GM13976 (cell line): ENCODE data around the gene CACTIN.
"Not testable (repeated sequence)": the region's sequence is repeated elsewhere in the genome, so short reads cannot be mapped to it uniquely, and the experiment has no call there.

Experiments
- DNase-seq: peaks from one replicate; pipeline ENCODE4 v3.0.0; 2012; ENCODE audit warnings: low spot score
- CTCF ChIP-seq: IDR thresholded peaks from 2 replicates; pipeline ENCODE4 v1.5.1; 2012; ENCODE audit warnings: borderline replicate concordance, mild to moderate bottlenecking; ENCODE audit not compliant: insufficient read depth; ENCODE audit errors: extremely low read depth, missing control alignments, control extremely low read depth
- in situ Hi-C: fragments of 300-500 bp; cut with MboI; formaldehyde crosslinking; loops from one replicate; pipeline ENCODE4 v1.12.0; 2022; ENCODE audit warnings: low sequenced_read_pairs, mixed read lengths, inconsistent platforms; ENCODE audit not compliant: unreplicated experiment

The CACTIN gene

GRCh38 chr19:3572855-3573161 lies 53.8 kb downstream of the CACTIN start, which contains the start of gene HMG20B:
TSS of gene HMG20B (plus strand) at chr19:3572944. CDS start at chr19:3573310, 366 bp downstream.
- in situ Hi-C loops = no loop called here
- no peak for TF ChIP-seq CTCF
- DNase-seq = no peak

- no peak for TF ChIP-seq CTCF
- in situ Hi-C loops = no loop called here
- DNase-seq = peak; percentile 99
These were observed 54.3 kb downstream of the CACTIN start for GRCh38 chr19:3572132-3572854.

GRCh38 chr19:3570606-3571011 lies 56.0 kb downstream of the CACTIN start:
- in situ Hi-C loops = no loop called here
- no peak for DNase-seq
- TF ChIP-seq CTCF = no peak

- in situ Hi-C loops, DNase-seq: not testable (repeated sequence)
These were observed 56.5 kb downstream of the CACTIN start for GRCh38 chr19:3570042-3570441.

- no peak for TF ChIP-seq CTCF
- in situ Hi-C loops = no loop called here
- DNase-seq = no peak
These were observed 61.5 kb downstream of the CACTIN start for GRCh38 chr19:3565139-3565538.

GRCh38 chr19:3563709-3564524 lies 62.7 kb downstream of the CACTIN start:
- DNase-seq = no peak
- in situ Hi-C loops = no loop called here
- no peak for TF ChIP-seq CTCF
